Panc1 (cell line): ENCODE results near the gene CDK17. TPM values are rescaled to one million over a fixed set of nuclear protein-coding genes. Genes with fewer than 3 reads are reported as not detected.

Experiments
- ATAC-seq: fragments of 200-7000 bp; cut with Tn5 transposase; 2 replicates; pipeline ENCODE4 v1.9.1; 2020; ENCODE audit warnings: mild to moderate bottlenecking, moderate library complexity
- BruUV-seq: library from RNA; stranded (reverse); fragments of 400-500 nt; replicated peaks from 2 replicates; lab custom pipeline; 2021; lab: Mats Ljungman, UMichigan
- CTCF ChIA-PET: fragments of 300-600 bp; sonication (Branson Sonifier 250); formaldehyde crosslinking; loops from one replicate; lab custom pipeline; 2022; ENCODE audit warnings: antibody characterized with exemption; lab: Charles Lee
- POLR2A ChIA-PET: fragments of 300-600 bp; sonication (Branson Sonifier 250); formaldehyde crosslinking; loops from one replicate; lab custom pipeline; 2022; ENCODE audit warnings: antibody characterized with exemption; lab: Charles Lee
- DNase-seq: peaks from one replicate; pipeline ENCODE4 v3.0.0-alpha.2; 2010; ENCODE audit warnings: low read depth, low spot score
- H3K27ac ChIP-seq: 2 replicates; pipeline ENCODE4 v1.5.1; 2011; ENCODE audit warnings: mild to moderate bottlenecking, low read length, inconsistent platforms
- H3K27me3 ChIP-seq: fragments of 200-500 bp; sonication (Bioruptor generic); 2 replicates; pipeline ENCODE4 v1.6.0; 2014; ENCODE audit warnings: low read length, inconsistent platforms; ENCODE audit not compliant: control insufficient read depth, insufficient read depth
- H3K36me3 ChIP-seq: fragments of 200-500 bp; sonication (Bioruptor generic); 2 replicates; pipeline ENCODE4 v1.5.1; 2014; ENCODE audit warnings: inconsistent platforms, mild to moderate bottlenecking, low read length, moderate library complexity; ENCODE audit not compliant: control insufficient read depth, insufficient read depth
- H3K4me1 ChIP-seq: 2 replicates; pipeline ENCODE4 v1.5.1; 2011; ENCODE audit warnings: inconsistent platforms, mild to moderate bottlenecking, low read length, moderate library complexity; ENCODE audit not compliant: control insufficient read depth, insufficient read depth
- H3K4me3 ChIP-seq, 2 experiments: 2 replicates each; pipeline ENCODE4 v1.5.1; 2011 to 2012; ENCODE audit warnings: low read depth in 2 of 2, low read length in 2 of 2, mild to moderate bottlenecking in 2 of 2, inconsistent platforms in 1 of 2, moderate library complexity in 1 of 2
- H3K9me3 ChIP-seq: fragments of 200-500 bp; sonication (Bioruptor generic); 2 replicates; pipeline ENCODE4 v1.5.1; 2014; ENCODE audit warnings: low read depth, mild to moderate bottlenecking, inconsistent platforms, low read length, moderate library complexity; ENCODE audit not compliant: control insufficient read depth, insufficient read depth
- CTCF ChIP-seq: fragments of 450-650 bp; IDR thresholded peaks from 2 replicates; pipeline ENCODE4 v1.5.1; 2017; ENCODE audit warnings: mild to moderate bottlenecking
- POLR2AphosphoS5 ChIP-seq: IDR thresholded peaks from 2 replicates; pipeline ENCODE4 v1.6.1; 2012; ENCODE audit warnings: mild to moderate bottlenecking, low read depth, low read length, moderate library complexity
- REST ChIP-seq, 2 experiments: IDR thresholded peaks; 2 replicates each; pipeline ENCODE4 v1.6.1; 2011 to 2012; ENCODE audit warnings: low read depth in 2 of 2, control low read depth in 1 of 2, low read length in 1 of 2, mild to moderate bottlenecking in 1 of 2, moderate library complexity in 1 of 2; ENCODE audit not compliant: insufficient read depth in 1 of 2
- SIN3A ChIP-seq: IDR thresholded peaks from 2 replicates; pipeline ENCODE4 v1.6.1; 2012; ENCODE audit warnings: low read depth, mild to moderate bottlenecking, low read length, moderate library complexity, borderline replicate concordance; ENCODE audit not compliant: insufficient read depth
- TCF7L2 ChIP-seq: IDR thresholded peaks from 2 replicates; pipeline ENCODE4 v1.6.1; 2011; ENCODE audit warnings: mild to moderate bottlenecking, low read depth, low read length, inconsistent platforms
- in situ Hi-C: cut with HindIII; loops from 2 replicates; pipeline ENCODE4 v1.10.0; 2016; ENCODE audit warnings: low sequenced_read_pairs, low pct_unique_long_range_greater_than_20kb
- intact Hi-C: fragments of 100-400 bp; cut with micrococcal nuclease; formaldehyde crosslinking; loops from one replicate; pipeline ENCODE4 v1.10.0; 2022; ENCODE audit not compliant: unreplicated experiment
- total RNA-seq: library from RNA; stranded (reverse); gene quantifications from one replicate; pipeline ENCODE4 v1.2.1, GENCODE V29; 2021; ENCODE audit not compliant: unreplicated experiment

The CDK17 gene
- total RNA-seq, 1 experiment from 2014 or later = 23.2 TPM

DNA sequence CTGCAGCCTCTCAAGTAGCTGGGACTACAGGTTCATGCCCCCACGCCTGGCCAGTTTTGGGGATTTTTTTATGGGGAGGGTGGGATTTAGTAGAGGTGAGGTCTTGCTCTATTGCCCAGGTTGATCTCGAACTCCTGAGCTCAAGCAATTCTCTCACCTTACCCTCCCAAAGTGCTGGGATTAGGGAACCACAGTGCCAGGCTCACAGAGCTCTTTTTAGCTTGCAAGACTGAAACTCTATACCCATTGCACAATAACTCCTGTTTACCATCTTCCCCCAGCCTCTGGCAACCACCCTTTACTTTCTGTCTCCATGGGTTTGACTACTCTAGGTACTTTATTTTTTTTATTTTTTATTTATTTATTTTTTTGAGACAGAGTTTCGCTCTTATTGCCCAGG, 25.7 kb upstream of the CDK17 start:
- TF ChIP-seq POLR2AphosphoS5 (no peak), CTCF (no peak), SIN3A (no peak), REST (IDR thresholded peaks at IDR 0.05; ENCODE audit: insufficient read depth in 1 of 2, low read depth in 2 of 2, low read length in 1 of 2) (no peak), TCF7L2 (no peak)
- no TSS peak for BruUV-seq
- Histone ChIP-seq H3K4me3 (no peak overlapping the region), H3K27ac (no peak overlapping the region), H3K9me3 (no peaks in the 10 kb centered on the region), H3K36me3 (no peaks in the 10 kb centered on the region), H3K4me1 (0 out of 2 replicates have a peak, but pooled peaks cover 4% of the 10 kb centered on the region), H3K27me3 (no peaks in the 10 kb centered on the region)
- CTCF ChIA-PET = no interaction called here
- in situ Hi-C loops = no loop called here
- DNase-seq (no peak), ATAC-seq (no peak)
- intact Hi-C loops = no loop called here
- POLR2A ChIA-PET = no interaction called here

DNA sequence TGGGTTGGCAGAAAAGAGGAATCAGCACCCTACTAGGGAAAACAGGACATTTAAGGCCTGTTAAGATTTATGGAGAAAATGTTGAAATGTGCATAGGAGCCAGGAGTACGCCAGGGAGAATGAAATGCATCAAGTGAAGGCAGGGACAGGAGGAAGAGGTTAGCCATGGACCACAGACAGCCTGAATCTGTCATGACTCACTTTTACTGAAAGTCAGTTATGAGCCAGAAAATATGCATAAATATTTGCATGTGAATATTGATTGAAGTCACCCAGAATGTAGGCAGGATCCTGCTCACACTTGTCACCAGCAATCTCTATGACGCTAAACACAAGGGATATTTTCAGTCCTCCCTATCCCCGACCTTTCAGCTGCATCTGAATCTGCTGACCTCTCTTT, 25.1 kb upstream of the CDK17 start:
- peak; percentile 23; the same call in 1 of the 2 replicates for ATAC-seq
- Histone ChIP-seq H3K4me1 (0 out of 2 replicates have a peak, but pooled peaks cover 4% of the 10 kb centered on the region), H3K4me3 (no peak overlapping the region), H3K9me3 (no peaks in the 10 kb centered on the region), H3K27ac (no peak overlapping the region), H3K27me3 (no peaks in the 10 kb centered on the region), H3K36me3 (no peaks in the 10 kb centered on the region)
- POLR2A ChIA-PET = no interaction called here
- in situ Hi-C loops (no loop called here), intact Hi-C loops (no loop called here)
- TF ChIP-seq POLR2AphosphoS5 (no peak), SIN3A (no peak), CTCF (no peak), TCF7L2 (no peak), REST (IDR thresholded peaks at IDR 0.05; ENCODE audit: insufficient read depth in 1 of 2, low read depth in 2 of 2, low read length in 1 of 2) (no peak)
- CTCF ChIA-PET = no interaction called here
- no peak for DNase-seq
- BruUV-seq = no TSS peak
